WTC11 (cell line): ENCODE data around the gene MEP1A. TPM values are rescaled to one million over a fixed set of nuclear protein-coding genes. Genes with fewer than 3 reads are reported as not detected.

ENCODE experiments used
- ATAC-seq: fragments of 200-7000 bp; cut with Tn5 transposase; 2 replicates; pipeline ENCODE4 v1.10.0; 2021; ENCODE audit warnings: mild to moderate bottlenecking, moderate library complexity
- CTCF ChIA-PET: fragments of 300-600 bp; sonication (Branson Sonifier 250); formaldehyde crosslinking; loops from one replicate; lab custom pipeline; 2021; ENCODE audit warnings: antibody characterized with exemption; lab: Charles Lee
- POLR2A ChIA-PET: fragments of 350-600 bp; sonication (Branson Sonifier 250); formaldehyde crosslinking; loops from one replicate; lab custom pipeline; 2021; ENCODE audit warnings: antibody characterized with exemption; lab: Charles Lee
- DNase-seq: peaks from one replicate; pipeline ENCODE4 v3.0.0; 2021; ENCODE audit warnings: low spot score
- H3K27ac Mint-ChIP-seq: 2 replicates; pipeline ENCODE4 v1.8.0; 2021; ENCODE audit warnings: mixed read lengths
- H3K27me3 Mint-ChIP-seq: 2 replicates; pipeline ENCODE4 v1.8.0; 2021; ENCODE audit warnings: low read depth, mild to moderate bottlenecking, moderate library complexity, mixed read lengths
- H3K36me3 Mint-ChIP-seq: 2 replicates; pipeline ENCODE4 v1.8.0; 2021; ENCODE audit warnings: mixed read lengths
- H3K4me1 Mint-ChIP-seq: 2 replicates; pipeline ENCODE4 v1.8.0; 2022; ENCODE audit warnings: mixed read lengths
- H3K4me3 Mint-ChIP-seq: 2 replicates; pipeline ENCODE4 v1.8.0; 2021; ENCODE audit warnings: mild to moderate bottlenecking, moderate library complexity, mixed read lengths
- H3K9me3 Mint-ChIP-seq: 2 replicates; pipeline ENCODE4 v1.8.0; 2021; ENCODE audit warnings: mixed read lengths
- FOXJ3 ChIP-seq: sonication (generic); formaldehyde crosslinking; IDR thresholded peaks from 2 replicates; pipeline ENCODE4 v1.9.0; 2021; ENCODE audit warnings: missing genetic modification reagents, mild to moderate bottlenecking, borderline replicate concordance
- FOXP1 ChIP-seq: sonication (generic); formaldehyde crosslinking; IDR thresholded peaks from 2 replicates; pipeline ENCODE4 v1.8.0; 2022; ENCODE audit warnings: missing genetic modification reagents, mild to moderate bottlenecking, moderate library complexity, borderline replicate concordance
- JUN ChIP-seq: sonication (generic); formaldehyde crosslinking; IDR thresholded peaks from 2 replicates; pipeline ENCODE4 v1.8.0; 2023; ENCODE audit warnings: mild to moderate bottlenecking, missing genetic modification reagents
- ZNF219 ChIP-seq: sonication (generic); formaldehyde crosslinking; IDR thresholded peaks from 2 replicates; pipeline ENCODE4 v1.8.0; 2023; ENCODE audit warnings: missing genetic modification reagents, mild to moderate bottlenecking, borderline replicate concordance
- total RNA-seq: library from RNA; stranded (reverse); gene quantifications from 3 replicates; pipeline ENCODE4 v1.2.3, GENCODE V29; 2021
- TF ChIP-seq, protein P1 (sequence below): fragments of 200-600 bp; IDR thresholded peaks from 2 replicates; pipeline ENCODE4 v1.8.0; 2022; ENCODE audit warnings: antibody characterized with exemption
- TF ChIP-seq, protein P2 (sequence below): fragments of 250-450 bp; sonication (Bioruptor Pico); conservative IDR thresholded peaks from 2 replicates; pipeline ENCODE4 v1.9.0; 2021; ENCODE audit warnings: mild to moderate bottlenecking

The MEP1A gene
- total RNA-seq, 1 experiment from 2014 or later: 0.09 TPM

GRCh38 chr6:46888578-46888977, 95.4 kb downstream of the MEP1A start:
- TF ChIP-seq, protein P1, sequence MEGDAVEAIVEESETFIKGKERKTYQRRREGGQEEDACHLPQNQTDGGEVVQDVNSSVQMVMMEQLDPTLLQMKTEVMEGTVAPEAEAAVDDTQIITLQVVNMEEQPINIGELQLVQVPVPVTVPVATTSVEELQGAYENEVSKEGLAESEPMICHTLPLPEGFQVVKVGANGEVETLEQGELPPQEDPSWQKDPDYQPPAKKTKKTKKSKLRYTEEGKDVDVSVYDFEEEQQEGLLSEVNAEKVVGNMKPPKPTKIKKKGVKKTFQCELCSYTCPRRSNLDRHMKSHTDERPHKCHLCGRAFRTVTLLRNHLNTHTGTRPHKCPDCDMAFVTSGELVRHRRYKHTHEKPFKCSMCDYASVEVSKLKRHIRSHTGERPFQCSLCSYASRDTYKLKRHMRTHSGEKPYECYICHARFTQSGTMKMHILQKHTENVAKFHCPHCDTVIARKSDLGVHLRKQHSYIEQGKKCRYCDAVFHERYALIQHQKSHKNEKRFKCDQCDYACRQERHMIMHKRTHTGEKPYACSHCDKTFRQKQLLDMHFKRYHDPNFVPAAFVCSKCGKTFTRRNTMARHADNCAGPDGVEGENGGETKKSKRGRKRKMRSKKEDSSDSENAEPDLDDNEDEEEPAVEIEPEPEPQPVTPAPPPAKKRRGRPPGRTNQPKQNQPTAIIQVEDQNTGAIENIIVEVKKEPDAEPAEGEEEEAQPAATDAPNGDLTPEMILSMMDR: no peak
- TF ChIP-seq FOXP1 (no peak), ZNF219 (CRISPR knock-in tag) (no peak), FOXJ3 (CRISPR knock-in tag) (no peak), JUN (CRISPR knock-in tag) (no peak)
- TF ChIP-seq, protein P2, sequence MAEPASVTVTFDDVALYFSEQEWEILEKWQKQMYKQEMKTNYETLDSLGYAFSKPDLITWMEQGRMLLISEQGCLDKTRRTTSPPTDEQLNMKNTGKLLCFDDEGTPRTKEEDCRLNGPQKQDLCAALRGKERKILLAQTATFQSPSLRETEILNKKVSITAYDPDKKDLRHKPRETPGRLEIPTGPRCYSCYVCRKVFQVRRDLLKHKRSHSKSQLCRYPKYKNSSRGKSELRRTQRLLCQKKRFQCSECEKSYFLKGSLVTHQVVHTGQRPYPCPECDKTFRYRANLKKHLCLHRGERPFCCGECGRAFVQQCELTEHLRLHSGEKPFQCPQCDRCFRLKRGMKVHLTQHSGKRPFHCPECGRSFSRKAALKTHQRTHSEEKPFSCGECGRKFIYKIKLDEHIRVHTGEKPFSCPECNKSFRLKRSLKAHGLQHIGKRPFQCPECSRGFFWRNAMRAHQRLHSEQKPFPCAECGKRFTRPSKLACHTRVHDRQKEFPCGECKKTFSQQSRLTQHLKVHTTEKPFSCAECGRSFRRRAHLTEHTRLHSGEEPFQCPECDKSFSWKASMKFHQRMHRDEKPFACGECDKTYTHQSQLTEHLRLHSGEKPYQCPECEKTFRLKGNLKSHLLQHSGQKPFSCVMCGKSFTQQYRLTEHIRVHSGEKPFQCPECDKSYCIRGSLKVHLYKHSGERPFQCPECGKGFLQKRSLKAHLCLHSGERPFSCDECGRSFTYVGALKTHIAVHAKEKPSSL (CRISPR knock-in tag): no peak
- TF ChIP-seq, all 79 proteins: peak for 0
- ATAC-seq (no peak), DNase-seq (no peak)
- no peaks in the 10 kb centered on the region for H3K4me1 Mint-ChIP-seq
- H3K27ac Mint-ChIP-seq: no peak overlapping the region
- no peaks in the 10 kb centered on the region; the same call in 1 of the 2 replicates for H3K27me3 Mint-ChIP-seq
- no peaks in the 10 kb centered on the region for H3K9me3 Mint-ChIP-seq
- ChIA-PET POLR2A (no interaction called here), CTCF (no interaction called here)
- no peaks in the 10 kb centered on the region for H3K36me3 Mint-ChIP-seq
- no peak overlapping the region for H3K4me3 Mint-ChIP-seq

Other genes starting within 250 kb of the MEP1A start
- gene CYP39A1, start 140.6 kb upstream of the MEP1A start, total RNA-seq: 1.3 to 1.6 TPM (median 1.6 TPM) in 3 replicates
- 10.9 to 17.1 TPM (median 16.4 TPM) in 3 replicates for gene SLC25A27, start 140.4 kb upstream of the MEP1A start, total RNA-seq
- gene TDRD6, start 105.5 kb upstream of the MEP1A start, total RNA-seq: 0.04 to 0.07 TPM in 2 of 3 replicates, not detected in the other
- gene PLA2G7, start 58.0 kb upstream of the MEP1A start, total RNA-seq: 2.3 to 2.4 TPM (median 2.3 TPM) in 3 replicates
- gene ANKRD66, start 46.5 kb upstream of the MEP1A start, total RNA-seq: not detected in 3 replicates
- gene ADGRF5, start 128.5 kb downstream of the MEP1A start, total RNA-seq: 0.11 to 0.25 TPM (median 0.24 TPM) in 3 replicates
- 0.11 to 0.26 TPM (median 0.16 TPM) in 3 replicates for gene ADGRF1, start 248.9 kb downstream of the MEP1A start, total RNA-seq